ENCODE data around the gene CLHC1.
"Not testable (repeated sequence)": the region's sequence is repeated elsewhere in the genome, so short reads cannot be mapped to it uniquely, and the experiment has no call there.

Gene CLHC1

DNA sequence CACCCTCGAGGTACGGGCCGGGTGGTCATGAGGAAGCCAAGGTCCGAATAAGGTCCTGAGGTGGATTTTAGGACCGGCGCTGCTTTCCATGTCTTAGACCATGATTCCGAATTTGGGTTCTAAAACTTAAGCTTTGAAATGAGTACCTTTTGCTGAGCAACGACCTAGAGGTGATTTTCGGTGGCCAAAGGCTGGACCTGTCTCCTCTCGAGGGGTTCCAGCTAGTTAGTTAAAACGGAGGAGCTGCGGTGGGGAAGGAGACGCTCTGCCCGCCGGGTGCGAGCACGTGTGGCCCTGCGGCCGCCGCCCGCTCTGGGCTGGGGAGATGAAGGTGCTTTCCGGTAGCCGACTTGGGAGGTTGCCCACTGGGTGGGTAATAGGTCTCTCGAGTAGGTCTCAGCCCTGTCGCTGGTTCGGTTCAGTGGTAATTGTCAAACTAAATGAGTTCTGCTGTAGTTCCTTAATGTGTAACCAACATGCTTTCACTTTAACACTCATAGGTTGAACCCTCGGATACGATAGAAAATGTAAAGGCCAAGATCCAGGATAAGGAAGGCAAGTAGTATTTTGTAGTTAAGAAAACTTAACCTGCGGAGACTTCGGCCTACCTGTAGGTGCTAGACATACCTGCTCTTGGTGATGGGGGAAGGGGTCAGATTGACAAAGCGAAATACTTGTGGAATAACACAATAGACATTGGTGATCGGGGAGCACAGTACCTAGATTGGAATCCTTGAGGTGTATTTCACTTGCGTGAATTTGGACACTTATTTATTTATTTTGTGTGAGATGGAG lies 967 bp upstream of the CLHC1 start:
- peak; percentile 24 for DNase-seq (ENCODE audit: low read depth)

DNA sequence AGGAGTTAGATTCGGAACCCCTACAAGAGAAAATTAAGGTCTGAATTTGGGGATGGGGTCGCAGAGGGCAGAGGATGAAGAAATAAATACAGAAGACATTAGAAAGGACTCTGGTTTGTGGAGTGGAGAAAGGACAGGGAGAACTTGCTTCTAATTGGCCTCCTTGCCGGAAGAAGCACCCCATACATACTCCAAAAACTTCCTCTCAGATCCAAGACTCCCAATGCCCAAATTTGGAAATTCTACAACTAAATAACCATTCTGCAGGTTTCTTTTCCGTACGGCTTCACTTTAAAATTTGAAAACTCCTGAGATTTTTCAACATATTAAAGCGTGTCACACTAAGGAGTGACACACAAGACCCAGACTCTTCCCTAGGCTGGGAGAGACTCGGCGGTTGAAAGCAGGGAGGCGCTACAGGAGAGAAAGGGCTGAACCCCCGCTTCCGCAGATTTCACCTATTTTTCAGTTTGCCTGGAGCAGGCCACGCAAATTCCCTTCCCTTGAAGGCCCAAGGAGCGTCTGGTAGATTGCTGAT lies 478 bp downstream of the CLHC1 start:
- peak; percentile 18 for DNase-seq (ENCODE audit: low read depth)

DNA sequence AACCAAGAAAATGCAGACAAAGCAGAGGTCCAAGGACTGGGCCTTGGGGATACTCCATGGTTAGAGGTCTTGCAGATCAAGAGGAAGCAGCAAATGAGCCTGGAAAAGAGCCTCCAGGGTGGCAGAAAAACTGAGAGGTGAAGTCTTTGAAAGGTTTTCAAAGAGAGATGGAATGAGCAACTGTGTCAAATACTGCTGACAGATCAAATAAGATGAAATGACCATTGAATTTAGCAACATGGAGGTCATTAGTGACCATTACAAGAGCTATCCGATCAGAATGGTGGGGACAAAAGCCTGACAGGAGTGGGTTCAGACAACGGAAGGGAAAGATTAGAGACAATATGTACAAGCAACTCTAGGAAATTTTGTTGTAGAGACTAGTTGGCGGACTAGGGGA lies 1.5 kb downstream of the CLHC1 start:
- DNase-seq (ENCODE audit: low read depth), result no peak

DNA sequence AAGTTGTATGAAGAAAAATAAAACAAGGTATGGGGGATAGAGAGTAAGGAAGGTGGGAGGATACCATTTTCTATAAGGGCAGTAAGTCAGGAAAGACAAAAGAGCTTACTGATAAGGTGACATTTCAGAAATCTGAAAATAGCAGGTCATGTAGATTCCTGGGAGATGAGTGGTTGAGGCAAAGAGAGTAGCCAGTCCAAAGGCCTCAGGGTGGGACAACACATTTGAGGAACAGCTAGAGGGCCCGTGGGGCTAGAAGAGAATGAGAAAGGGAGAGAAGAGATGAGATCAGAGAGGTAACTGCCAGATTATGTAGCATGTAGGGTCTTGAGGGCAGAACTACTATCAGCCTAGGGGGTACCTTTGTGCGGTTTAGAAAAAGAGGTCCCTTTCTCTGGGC lies 2.9 kb downstream of the CLHC1 start:
- DNase-seq (ENCODE audit: low read depth), result no peak

DNA sequence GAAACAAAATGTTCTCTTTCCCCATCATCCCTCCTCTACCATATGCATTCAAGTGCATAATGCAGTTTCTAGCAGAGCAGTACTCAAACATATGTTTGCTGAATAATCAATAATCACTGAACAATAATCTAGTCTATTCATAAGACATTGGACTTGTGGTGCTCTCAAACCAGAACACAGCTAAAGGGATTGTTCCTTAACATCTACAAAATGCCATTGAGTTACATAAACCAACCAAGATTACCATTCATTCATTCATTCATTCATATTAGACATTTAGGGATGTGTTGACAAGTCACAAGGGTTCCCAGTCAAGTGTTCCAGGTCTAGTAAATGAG lies 3.9 kb downstream of the CLHC1 start:
- no peak for DNase-seq (ENCODE audit: low read depth)

DNA sequence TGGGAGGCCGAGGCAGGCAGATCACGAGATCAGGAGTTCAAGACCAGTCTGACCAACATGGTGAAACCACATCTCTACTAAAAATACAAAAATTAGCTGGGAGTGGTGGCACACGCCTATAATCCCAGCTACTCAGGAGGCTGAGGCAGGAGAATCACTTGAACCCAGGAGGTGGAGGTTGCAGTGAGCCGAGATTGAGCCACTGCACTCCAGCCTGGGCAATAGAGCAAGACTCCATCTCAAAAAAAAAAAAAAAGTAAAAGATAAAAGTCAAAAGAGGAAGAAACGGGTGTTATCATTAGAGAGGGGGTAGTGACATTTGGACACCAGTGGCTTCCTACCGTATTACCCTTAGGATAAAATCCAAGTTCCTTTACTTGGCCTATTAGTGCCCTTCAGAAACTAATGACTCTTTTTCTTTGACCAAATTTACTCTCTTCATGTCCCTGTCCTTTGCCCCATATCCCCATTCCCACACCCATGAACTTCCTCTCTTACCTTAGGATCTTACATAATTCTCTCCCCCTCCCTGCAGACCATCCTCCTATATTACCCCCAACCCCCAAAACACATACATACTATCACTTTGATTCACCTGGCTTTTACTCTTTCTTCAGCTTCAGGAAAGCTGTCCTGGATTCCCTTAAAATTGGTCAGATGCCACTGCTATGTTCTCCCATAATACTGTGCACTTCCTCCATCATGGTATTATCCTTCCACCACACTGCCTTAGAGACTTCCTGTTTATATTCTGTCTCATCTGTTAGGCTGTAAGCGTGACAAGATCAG lies 4.5 kb downstream of the CLHC1 start:
- peak; percentile 42 for DNase-seq (ENCODE audit: low read depth)

DNA sequence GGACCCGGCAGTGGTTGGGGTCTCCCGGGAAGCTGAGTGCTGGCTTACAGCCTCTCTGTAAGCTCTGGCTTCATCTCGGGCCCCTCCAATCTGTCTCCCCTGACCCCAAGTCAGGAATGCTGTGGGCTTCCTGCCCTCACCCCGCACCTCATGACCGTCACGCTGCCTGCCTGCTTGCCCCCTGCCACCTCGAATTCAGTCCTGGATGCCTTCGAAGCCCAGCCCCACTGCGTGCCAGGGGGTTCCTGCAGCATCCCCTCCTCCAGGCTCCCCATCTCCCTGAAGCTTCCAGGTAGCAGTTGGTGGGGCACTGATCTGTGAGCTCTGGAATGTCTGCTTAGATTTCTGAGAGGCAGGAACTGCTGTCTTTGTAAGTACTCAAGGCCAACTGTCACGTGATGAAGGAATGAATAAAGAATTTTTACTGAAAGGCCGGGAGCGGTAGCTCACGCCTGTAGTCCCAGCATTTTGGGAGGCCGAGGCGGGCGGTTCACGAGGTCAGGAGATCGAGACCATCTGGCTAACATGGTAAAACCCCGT lies 6.5 kb downstream of the CLHC1 start:
- DNase-seq (ENCODE audit: low read depth), result peak; percentile 56

DNA sequence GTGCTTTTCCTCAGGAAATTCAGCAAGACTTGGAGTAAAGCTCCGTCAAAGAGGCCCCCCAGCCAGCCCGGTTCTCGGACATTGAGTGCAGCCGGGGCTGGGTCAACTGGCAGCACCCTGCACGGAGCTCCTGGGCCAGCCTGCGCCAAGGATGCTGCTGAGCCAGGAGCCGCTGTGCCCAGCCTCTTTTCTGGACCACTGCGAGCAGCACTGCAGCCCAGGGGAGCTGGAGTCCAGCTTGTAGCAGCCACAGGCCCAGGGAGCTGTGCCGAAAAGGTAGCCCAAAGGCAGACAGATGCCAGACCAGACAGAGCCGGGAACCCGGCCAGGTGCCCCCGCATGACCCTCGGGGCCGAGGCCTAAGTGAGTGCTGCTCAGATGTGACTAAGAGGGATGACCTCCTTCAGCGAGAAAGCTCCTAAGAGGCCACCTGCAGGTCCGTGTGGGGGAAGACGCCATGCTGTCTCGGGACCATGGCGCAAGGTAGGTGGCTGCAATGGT lies 7.3 kb downstream of the CLHC1 start:
- DNase-seq (ENCODE audit: low read depth), result peak; percentile 12

DNA sequence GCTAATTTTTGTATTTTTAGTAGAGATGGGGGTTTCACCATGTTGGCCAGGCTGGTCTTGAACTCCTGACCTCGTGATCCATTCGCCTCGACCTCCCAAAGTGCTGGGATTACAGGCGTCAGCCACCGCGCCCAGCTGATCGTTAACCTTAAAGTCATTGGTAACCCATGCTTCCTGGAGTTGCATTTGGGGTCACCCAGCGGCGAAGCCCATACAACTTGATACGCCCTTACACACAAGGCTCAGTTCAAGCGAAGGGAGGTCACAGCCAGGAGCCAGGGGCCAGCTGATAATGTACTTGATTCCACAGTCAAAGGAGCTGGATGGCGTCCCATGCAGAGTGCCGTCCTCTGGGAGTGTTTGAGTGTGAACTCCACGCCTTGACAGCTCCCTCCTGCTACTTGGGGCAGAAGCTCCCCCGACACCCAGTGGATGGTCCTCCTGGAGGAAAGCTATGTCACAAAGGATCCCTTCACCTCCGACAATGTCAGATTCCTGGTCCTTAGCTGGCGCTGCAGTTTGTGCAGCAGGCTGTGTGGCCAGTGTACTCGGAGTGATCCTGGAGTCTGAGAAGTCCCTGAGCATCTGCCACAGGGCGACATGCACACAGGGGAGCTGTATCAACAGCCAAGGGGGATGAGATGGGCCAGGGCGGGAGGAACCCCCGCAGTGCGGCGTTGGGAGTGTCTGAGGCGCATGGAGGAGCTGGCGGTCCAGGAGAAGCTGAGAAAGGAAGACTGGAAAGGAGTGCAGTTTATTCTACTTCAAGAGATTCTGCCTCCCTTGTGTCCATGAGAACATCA lies 7.9 kb downstream of the CLHC1 start:
- no peak for DNase-seq (ENCODE audit: low read depth)

DNA sequence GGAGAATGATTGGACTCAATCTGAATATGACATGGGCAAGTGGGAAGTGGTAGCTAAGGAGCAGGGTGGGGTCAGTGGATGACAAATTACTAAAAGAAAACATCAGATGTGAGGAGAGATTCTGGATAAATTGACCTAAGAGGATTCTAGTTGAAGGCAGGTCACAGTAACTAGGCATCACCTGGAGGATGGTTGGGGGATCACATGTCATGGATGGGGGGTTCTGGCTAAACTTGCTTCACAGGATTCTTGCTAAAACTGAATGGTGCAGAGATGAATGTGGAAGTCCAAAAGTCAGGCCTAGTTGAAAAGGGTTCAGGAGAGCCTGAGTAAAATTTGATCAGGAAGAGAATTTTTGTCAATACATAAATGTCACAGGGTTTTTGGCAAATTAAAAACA lies 18.3 kb downstream of the CLHC1 start:
- DNase-seq (ENCODE audit: low read depth), result no peak

DNA sequence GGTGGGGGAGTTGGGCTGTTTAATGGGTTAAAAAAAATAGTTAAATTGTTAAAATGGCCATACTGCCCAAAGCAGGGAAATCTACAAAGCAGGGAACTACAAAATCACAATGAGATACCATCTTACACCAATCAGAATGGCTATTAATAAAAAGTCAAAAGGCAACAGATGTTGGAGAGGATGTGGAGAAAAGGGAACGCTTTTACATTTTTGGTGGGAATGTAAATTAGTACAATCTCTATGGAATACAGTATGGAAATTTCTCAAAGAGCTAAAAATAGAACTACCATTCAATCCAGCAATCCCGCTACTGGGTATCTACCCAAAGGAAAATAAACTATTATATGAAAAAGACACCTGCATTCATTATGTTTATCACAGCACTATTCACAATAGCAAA lies 27.1 kb downstream of the CLHC1 start:
- no peak for DNase-seq (ENCODE audit: low read depth)

DNA sequence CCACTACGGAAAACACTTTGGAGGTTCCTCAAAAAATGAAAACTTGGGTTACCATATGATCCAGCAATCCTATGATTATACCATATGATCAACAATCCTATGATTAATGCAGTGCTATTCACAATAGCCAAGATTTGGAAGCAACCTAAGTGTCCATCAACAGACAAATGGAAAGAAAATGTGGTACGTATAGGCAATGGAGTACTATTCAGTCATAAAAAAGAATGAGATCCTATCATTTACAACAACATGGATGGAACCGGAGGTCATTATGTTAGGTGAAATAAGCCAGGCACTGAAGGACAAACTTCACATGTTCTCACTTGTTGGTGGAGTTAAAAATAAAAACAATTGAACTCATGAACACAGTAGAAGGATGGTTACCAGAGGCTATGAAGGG lies 27.6 kb downstream of the CLHC1 start:
- DNase-seq (ENCODE audit: low read depth), result no peak

DNA sequence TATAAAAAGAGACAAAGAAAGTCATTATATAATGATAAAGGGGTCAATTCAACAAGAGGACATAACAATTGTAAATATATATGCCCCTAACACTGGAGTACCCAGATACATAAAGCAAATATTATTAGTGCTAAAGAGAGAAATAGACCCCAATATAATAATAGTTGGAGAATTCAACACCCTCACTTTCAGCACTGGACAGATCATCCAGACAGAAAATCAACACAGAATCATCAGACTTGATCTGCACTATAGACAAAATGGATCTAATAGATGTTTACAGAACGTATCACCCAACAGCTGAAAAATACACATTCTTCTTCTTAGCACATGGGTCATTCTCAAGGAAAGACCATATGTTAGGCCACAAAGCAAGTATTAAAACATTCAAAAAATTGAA lies 31.7 kb downstream of the CLHC1 start:
- no peak for DNase-seq (ENCODE audit: low read depth)

DNA sequence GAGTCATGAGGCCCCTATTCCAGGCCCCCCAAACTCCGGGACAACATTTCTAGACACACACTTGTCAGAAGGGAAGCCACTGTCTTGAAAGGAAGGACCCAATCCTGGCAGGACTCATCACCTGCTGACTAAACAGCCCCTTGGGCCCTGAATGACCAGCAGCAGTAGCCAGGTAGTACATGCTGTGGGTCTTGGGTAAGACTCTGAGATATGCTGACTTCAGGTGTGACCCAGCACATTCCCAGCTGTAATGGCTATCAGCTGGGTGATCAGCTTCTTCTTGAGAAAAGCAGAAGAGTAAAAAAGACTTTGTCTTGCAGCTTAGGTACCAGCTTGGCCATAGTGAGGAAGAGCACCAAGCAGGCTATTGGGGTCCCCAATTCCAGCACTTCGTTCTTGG lies 35.6 kb downstream of the CLHC1 start:
- DNase-seq (ENCODE audit: low read depth), result no peak

DNA sequence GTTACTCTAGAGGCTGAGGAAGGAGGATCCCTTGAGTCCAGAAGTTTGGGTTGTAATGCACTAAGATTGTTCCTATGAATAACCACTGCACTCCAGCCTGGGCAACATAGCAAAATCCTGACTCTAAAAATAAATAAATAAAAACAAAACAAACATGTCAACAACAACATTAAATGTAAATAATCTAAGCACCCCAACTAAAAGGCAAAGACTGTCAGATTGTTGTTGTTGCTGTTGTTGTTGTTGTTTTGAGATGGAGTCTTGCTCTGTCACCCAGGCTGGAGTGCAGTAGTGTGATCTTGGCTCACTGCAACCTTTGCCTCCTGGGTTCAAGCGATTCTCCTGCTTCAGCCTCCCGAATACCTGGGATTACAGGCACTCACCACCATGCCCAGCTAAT lies 40.2 kb downstream of the CLHC1 start:
- DNase-seq (ENCODE audit: low read depth), result not testable (repeated sequence)

DNA sequence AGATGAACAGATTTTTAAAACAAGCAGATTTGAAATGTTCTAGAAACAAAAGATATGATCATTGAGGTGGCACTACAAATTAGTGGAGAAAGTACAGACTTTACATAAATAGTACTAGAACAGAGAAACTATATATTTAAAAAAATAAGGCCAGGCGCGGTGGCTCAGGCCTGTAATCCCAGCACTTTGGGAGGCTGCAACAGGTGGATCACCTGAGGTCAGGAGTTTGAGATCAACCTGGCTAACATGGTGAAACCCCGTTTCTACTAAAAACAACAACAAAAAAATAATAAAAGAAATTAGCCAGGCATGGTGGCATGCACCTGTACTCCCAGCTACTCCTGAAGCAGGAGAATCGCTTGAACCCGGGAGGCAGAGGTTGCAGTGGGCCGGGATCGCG lies 45.3 kb downstream of the CLHC1 start:
- DNase-seq (ENCODE audit: low read depth), result not testable (repeated sequence)

DNA sequence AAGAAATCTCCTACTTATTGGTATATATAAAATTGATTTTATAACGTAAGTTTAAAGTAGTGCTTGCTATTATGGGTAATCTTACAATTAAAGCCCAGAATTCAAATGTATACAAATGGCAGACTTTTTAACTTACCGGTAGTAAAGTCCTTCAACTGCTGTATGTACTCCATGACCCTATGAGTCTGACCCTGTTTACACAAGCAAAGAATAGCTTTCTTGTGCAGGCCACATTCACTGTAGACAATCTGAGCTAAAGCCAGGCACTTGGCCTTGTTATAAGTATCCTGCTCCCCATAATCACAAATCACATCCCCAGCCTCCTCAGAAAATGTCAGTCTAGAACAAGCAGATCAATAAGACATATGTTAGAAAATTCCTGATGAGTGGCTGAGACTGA lies 51.7 kb downstream of the CLHC1 start:
- DNase-seq (ENCODE audit: low read depth), result no peak

DNA sequence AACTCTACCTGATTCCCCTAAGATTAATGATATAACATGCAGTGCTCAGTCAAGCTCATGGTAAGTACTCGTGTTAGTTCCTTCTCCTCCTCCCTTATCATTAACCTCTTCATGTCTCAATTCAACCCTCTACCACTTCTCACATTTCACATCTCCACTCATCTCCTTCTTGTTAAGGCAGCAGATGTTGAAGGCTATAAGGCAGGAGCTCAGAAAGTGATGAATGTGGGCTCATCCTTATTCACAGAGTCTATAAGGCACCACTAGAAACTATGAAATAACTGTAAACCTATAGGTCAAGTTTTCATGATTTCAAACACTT lies 56.0 kb downstream of the CLHC1 start:
- DNase-seq (ENCODE audit: low read depth), result no peak

DNA sequence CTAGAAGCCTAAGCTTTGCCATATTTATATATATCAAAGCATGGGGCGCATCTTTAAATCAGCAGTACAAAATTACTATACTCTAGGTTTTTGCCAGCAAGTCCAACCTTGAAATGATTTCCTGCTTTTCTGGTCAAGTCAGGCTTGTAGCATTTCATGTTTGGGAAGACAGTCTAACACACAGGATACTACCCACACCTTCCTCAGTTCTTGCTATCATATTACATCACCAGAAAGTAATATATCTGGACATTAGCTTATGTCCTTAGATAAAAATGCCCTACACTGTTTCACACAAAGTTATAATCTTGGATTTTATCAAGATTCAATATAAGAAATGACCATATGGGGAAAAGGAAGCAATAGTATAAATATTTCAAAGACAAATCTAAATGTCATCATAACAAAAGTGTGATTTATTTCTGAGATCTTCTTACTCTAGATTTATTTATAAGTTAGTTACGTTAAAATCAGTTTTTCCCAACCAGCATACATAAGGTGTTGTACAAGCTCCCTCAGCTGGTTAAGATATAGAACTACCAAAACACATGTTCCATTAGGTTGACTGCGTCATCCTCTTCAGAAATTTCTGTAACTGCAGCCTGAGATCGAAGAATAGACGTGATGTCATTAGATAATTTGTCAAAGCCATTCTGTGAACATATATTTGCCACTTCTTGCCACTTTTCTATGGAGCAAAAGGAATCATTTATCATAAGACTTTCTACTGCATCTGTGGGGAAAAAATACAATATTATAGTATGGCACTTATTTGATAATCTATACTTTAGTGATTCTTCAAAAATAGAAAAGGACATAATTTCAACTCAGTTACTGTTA lies 56.6 kb downstream of the CLHC1 start:
- peak; percentile 72 for DNase-seq (ENCODE audit: low read depth)

DNA sequence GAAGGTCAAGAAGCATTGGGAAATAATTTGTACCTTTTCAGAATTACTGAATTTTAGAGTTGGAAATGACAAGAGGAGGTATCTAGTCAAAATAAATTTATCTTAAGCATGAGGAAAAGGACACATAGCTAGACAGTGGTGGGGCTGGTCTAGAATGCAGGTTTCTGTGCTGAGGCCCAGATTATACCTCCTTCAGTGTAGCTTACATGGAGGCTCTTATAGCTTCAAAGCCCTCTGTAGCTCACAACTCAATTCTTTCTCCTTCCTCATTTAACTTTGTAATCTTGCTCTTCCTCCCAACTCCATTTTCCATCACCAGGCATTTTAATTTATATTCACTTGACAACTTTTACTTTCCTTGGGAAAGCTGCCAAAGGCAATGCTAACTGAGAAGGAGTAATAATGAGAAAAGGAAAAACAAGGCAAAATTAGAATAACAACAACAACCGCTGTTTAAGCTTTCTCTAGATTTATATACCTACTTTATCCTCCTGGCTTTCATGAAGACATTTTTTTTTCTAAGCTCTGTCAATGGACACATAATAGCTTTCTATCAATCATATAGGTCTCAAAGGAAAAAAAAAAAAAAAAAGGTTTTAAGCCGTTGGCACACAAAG lies 58.5 kb downstream of the CLHC1 start:
- DNase-seq (ENCODE audit: low read depth), result no peak

DNA sequence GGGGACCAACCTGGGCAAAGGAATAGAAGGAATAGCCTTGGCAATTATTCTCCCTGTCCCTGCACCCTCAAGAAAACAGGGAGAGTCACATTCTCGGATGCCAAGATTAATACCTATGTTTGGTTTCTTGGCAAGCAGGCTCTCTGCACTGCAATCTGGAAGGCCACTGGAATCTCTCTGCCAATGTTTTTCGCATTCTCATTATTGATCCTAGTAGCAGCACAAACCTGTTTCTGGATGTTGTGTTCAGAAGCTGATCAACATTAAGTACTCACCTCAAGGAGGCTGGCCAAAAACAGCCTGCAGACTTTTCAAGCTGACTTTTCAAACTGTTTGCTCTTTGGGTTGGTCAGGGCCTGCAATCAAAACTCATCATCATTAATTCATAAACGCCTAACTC lies 62.2 kb downstream of the CLHC1 start:
- DNase-seq (ENCODE audit: low read depth), result no peak

Measured in amniotic epithelial cell (primary cell).